Bladder microvascular endothelial cell (primary cell): Measurements from ENCODE around the gene EPG5. TPM values are rescaled to one million over a fixed set of nuclear protein-coding genes. Genes with fewer than 3 reads are reported as not detected.

Experiments used
- total RNA-seq: library from RNA; depleted of rRNA; stranded (reverse); fragments of >200 nt; gene quantifications from 2 replicates; pipeline ENCODE4 v1.2.3, GENCODE V29; 2014

EPG5 gene
- 10.2 and 36.0 TPM in 2 replicates for total RNA-seq

DNA sequence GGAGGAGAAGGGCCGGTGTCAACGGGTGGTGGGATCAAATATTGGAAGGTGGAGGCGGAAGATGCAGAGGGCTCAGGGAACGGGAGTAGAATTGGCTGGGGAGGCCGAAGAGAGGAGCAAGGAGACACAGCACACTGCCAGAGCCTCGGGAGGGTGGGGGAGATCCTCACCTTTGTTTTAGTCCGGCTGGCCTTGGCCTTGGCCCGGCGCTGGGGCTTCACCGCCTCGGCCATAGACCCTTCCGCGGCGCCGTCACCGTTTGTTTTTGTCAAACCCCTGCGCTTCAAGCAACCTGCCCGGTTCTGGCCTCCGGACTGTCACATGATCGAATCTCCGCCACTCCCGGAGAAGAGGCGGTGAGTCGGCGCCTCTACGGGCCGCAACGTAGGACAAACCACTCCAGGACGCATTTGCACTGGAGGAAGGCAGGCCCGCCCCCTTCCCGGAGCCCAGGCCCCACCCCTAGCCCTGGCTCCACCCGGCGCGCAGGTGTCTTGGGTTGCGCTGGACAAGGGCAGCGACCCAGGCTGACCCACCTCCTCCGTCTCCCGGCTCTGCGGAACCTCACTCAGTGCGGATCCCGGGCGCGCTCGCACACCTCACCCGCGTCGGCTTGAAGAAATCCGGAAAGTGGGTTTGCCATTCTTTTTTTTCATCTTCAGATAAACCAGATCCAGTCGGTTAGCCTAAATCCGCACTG lies at the start of gene EPG5:
EPG5 (minus strand) TSS at position 323 of the 700 bp plus-strand sequence; CDS start at position 233, 90 bp downstream.

DNA sequence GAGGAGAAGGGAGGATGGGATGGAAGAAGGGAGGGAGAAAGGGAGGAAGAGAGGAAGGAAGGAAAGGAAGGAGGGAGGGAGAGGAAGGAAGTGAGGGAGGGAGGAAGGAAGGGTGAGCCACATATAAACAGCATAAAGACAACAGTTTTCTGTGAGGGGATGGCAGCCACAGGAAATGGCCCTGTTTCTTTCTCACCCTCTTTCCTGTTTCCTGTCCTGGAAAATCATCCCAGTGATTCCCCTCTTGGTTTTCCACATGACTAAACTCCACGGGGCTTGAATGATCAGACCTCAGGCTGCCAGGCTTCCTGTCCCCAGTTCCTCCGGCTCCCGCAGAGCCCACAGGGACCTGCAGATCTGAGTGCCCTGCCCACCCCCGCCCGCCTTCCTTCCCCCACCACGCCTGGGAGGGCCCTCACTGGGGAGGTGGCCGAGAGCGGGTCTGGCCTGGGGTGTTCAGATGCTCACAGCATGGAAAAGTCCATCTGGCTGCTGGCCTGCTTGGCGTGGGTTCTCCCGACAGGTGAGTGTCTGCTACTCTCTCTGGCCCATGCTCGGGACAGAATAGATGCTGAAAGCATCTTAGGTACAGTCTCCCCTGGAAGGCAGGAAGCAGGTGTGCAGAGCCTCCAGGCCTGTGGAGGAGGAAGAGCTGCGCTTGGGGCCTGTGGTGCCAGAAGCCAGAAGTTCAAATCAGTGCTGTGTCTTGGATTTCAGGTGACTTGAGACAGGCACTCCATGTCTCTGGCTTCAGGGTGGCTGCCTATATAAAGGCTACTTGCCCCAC lies 141.7 kb downstream of the EPG5 start, which contains the start of gene SIGLEC15:
SIGLEC15 (plus strand) TSS at position 418 of the 787 bp plus-strand sequence; CDS start at position 472, 54 bp downstream.

Other genes with a start within 250 kb of the EPG5 start
- gene SLC14A1, start 243.1 kb downstream of the EPG5 start, total RNA-seq = 0.13 and 0.32 TPM in 2 replicates
- gene SIGLEC15, start 141.7 kb downstream of the EPG5 start, total RNA-seq = 0.06 TPM in 1 of 2 replicates, not detected in the other
- gene PSTPIP2, start 104.9 kb upstream of the EPG5 start, total RNA-seq = 0.65 and 3.6 TPM in 2 replicates
- gene ATP5F1A, start 131.0 kb upstream of the EPG5 start, total RNA-seq = 536 and 650 TPM in 2 replicates
- 31.4 and 43.9 TPM in 2 replicates for gene HAUS1, start 137.1 kb upstream of the EPG5 start, total RNA-seq